ENCODE data around the gene BLID. TPM values are rescaled to one million over a fixed set of nuclear protein-coding genes. Genes with fewer than 3 reads are reported as not detected.

The BLID gene
- not detected for polyA plus RNA-seq (2013, experiment 1 of 2)
- not detected for polyA plus RNA-seq (2013, experiment 2 of 2)

GRCh38 chr11:122115524-122116379 is at the start of gene BLID:
BLID (minus strand) TSS chr11:122116215; CDS start chr11:122115922, 293 bp downstream.
- H3K27ac ChIP-seq (ENCODE audit: low read depth, low read length, severe bottlenecking): no peak within 1 kb of the TSS
- 68 to 73% methylated on average over 7 to 8 of the region's 11 CpGs for WGBS, 2 experiments (ENCODE audit: insufficient coverage in 2 of 2)

GRCh38 chr11:122163053-122163819 is 47.2 kb upstream of the BLID start:
- H3K36me3 ChIP-seq (ENCODE audit: control insufficient read depth, insufficient read depth, low read length): no peaks in the 10 kb centered on the region
- H3K4me3 ChIP-seq (ENCODE audit: extremely low read depth, insufficient read depth, low read length, poor library complexity, severe bottlenecking): no peak overlapping the region
- no peaks in the 10 kb centered on the region for H3K9me3 ChIP-seq (ENCODE audit: control insufficient read depth, low read length)
- H3K4me1 ChIP-seq (ENCODE audit: control insufficient read depth, insufficient read depth, low read length, poor library complexity, severe bottlenecking): peaks cover 12% of the 10 kb centered on the region
- WGBS, 2 experiments (ENCODE audit: insufficient coverage in 2 of 2): no CpG with 5 or more reads among the region's 3 CpGs
- no peak overlapping the region for H3K27ac ChIP-seq (ENCODE audit: low read depth, low read length, severe bottlenecking)

More at GRCh38 chr11:122115524-122116379, at the start of gene BLID:
- Histone ChIP-seq H3K4me3 (ENCODE audit: extremely low read depth, insufficient read depth, low read length, poor library complexity, severe bottlenecking) (no peak within 1 kb of the TSS), H3K36me3 (ENCODE audit: control insufficient read depth, insufficient read depth, low read length) (no peaks in the 10 kb centered on the region), H3K4me1 (ENCODE audit: control insufficient read depth, insufficient read depth, low read length, poor library complexity, severe bottlenecking) (peaks cover 3% of the 10 kb centered on the region), H3K9me3 (ENCODE audit: control insufficient read depth, low read length) (no peaks in the 10 kb centered on the region)

- no peak overlapping the region for H3K27ac ChIP-seq (ENCODE audit: low read depth, low read length, severe bottlenecking)
- H3K4me3 ChIP-seq (ENCODE audit: extremely low read depth, insufficient read depth, low read length, poor library complexity, severe bottlenecking): no peak overlapping the region
- no peaks in the 10 kb centered on the region for H3K9me3 ChIP-seq (ENCODE audit: control insufficient read depth, low read length)
- H3K36me3 ChIP-seq (ENCODE audit: control insufficient read depth, insufficient read depth, low read length): no peaks in the 10 kb centered on the region
- peaks cover 12% of the 10 kb centered on the region for H3K4me1 ChIP-seq (ENCODE audit: control insufficient read depth, insufficient read depth, low read length, poor library complexity, severe bottlenecking)
- WGBS, 2 experiments (ENCODE audit: insufficient coverage in 2 of 2): 89% methylated on average over 2 of the region's 2 CpGs; no CpG with 5 or more reads in 1 of the 2 experiments
Measured at GRCh38 chr11:122162095-122162494, 46.1 kb upstream of the BLID start.

GRCh38 chr11:122160841-122161590 is 45.0 kb upstream of the BLID start:
- Histone ChIP-seq H3K4me1 (ENCODE audit: control insufficient read depth, insufficient read depth, low read length, poor library complexity, severe bottlenecking) (peaks cover 12% of the 10 kb centered on the region), H3K9me3 (ENCODE audit: control insufficient read depth, low read length) (no peaks in the 10 kb centered on the region), H3K4me3 (ENCODE audit: extremely low read depth, insufficient read depth, low read length, poor library complexity, severe bottlenecking) (no peak overlapping the region), H3K36me3 (ENCODE audit: control insufficient read depth, insufficient read depth, low read length) (peaks cover 2% of the 10 kb centered on the region), H3K27ac (ENCODE audit: low read depth, low read length, severe bottlenecking) (no peak overlapping the region)
- WGBS, 2 experiments (ENCODE audit: insufficient coverage in 2 of 2): 98 to 100% methylated on average over 2 to 4 of the region's 6 CpGs

- WGBS, 2 experiments (ENCODE audit: insufficient coverage in 2 of 2): 67 to 100% methylated on average over 1 of the region's 2 CpGs
- no peak overlapping the region for H3K27ac ChIP-seq (ENCODE audit: low read depth, low read length, severe bottlenecking)
- peaks cover 9% of the 10 kb centered on the region for H3K4me1 ChIP-seq (ENCODE audit: control insufficient read depth, insufficient read depth, low read length, poor library complexity, severe bottlenecking)
Measured at GRCh38 chr11:122159861-122160260, 43.8 kb upstream of the BLID start.

GRCh38 chr11:122159173-122159721 is 43.2 kb upstream of the BLID start:
- peaks cover 8% of the 10 kb centered on the region for H3K36me3 ChIP-seq (ENCODE audit: control insufficient read depth, insufficient read depth, low read length)
- 89 to 90% methylated on average over 7 to 9 of the region's 12 CpGs for WGBS, 2 experiments (ENCODE audit: insufficient coverage in 2 of 2)
- H3K4me3 ChIP-seq (ENCODE audit: extremely low read depth, insufficient read depth, low read length, poor library complexity, severe bottlenecking): no peak overlapping the region
- H3K9me3 ChIP-seq (ENCODE audit: control insufficient read depth, low read length): no peaks in the 10 kb centered on the region
- no peak overlapping the region for H3K27ac ChIP-seq (ENCODE audit: low read depth, low read length, severe bottlenecking)
- peaks cover 9% of the 10 kb centered on the region for H3K4me1 ChIP-seq (ENCODE audit: control insufficient read depth, insufficient read depth, low read length, poor library complexity, severe bottlenecking)

More at GRCh38 chr11:122159861-122160260, 43.8 kb upstream of the BLID start:
- Histone ChIP-seq H3K4me3 (ENCODE audit: extremely low read depth, insufficient read depth, low read length, poor library complexity, severe bottlenecking) (no peak overlapping the region), H3K36me3 (ENCODE audit: control insufficient read depth, insufficient read depth, low read length) (peaks cover 4% of the 10 kb centered on the region), H3K9me3 (ENCODE audit: control insufficient read depth, low read length) (no peaks in the 10 kb centered on the region)

- WGBS, 2 experiments (ENCODE audit: insufficient coverage in 2 of 2): 100% methylated on average over 1 of the region's 4 CpGs; no CpG with 5 or more reads in 1 of the 2 experiments
- Histone ChIP-seq H3K36me3 (ENCODE audit: control insufficient read depth, insufficient read depth, low read length) (peaks cover 11% of the 10 kb centered on the region), H3K4me1 (ENCODE audit: control insufficient read depth, insufficient read depth, low read length, poor library complexity, severe bottlenecking) (peaks cover 9% of the 10 kb centered on the region), H3K9me3 (ENCODE audit: control insufficient read depth, low read length) (no peaks in the 10 kb centered on the region), H3K27ac (ENCODE audit: low read depth, low read length, severe bottlenecking) (no peak overlapping the region), H3K4me3 (ENCODE audit: extremely low read depth, insufficient read depth, low read length, poor library complexity, severe bottlenecking) (no peak overlapping the region)
Measured at GRCh38 chr11:122158171-122158570, 42.2 kb upstream of the BLID start.

- no peak overlapping the region for H3K27ac ChIP-seq (ENCODE audit: low read depth, low read length, severe bottlenecking)
- no peaks in the 10 kb centered on the region for H3K9me3 ChIP-seq (ENCODE audit: control insufficient read depth, low read length)
- WGBS, 2 experiments (ENCODE audit: insufficient coverage in 2 of 2): no CpG with 5 or more reads among the region's 4 CpGs
- H3K4me1 ChIP-seq (ENCODE audit: control insufficient read depth, insufficient read depth, low read length, poor library complexity, severe bottlenecking): peaks cover 9% of the 10 kb centered on the region
- peaks cover 11% of the 10 kb centered on the region for H3K36me3 ChIP-seq (ENCODE audit: control insufficient read depth, insufficient read depth, low read length)
- H3K4me3 ChIP-seq (ENCODE audit: extremely low read depth, insufficient read depth, low read length, poor library complexity, severe bottlenecking): no peak overlapping the region
Measured at GRCh38 chr11:122157653-122158161, 41.7 kb upstream of the BLID start.

GRCh38 chr11:122156940-122157382 is 40.9 kb upstream of the BLID start:
- H3K36me3 ChIP-seq (ENCODE audit: control insufficient read depth, insufficient read depth, low read length): peaks cover 11% of the 10 kb centered on the region
- WGBS, 2 experiments (ENCODE audit: insufficient coverage in 2 of 2): 89 to 97% methylated on average over 5 of the region's 7 CpGs
- H3K27ac ChIP-seq (ENCODE audit: low read depth, low read length, severe bottlenecking): no peak overlapping the region
- H3K4me1 ChIP-seq (ENCODE audit: control insufficient read depth, insufficient read depth, low read length, poor library complexity, severe bottlenecking): peaks cover 9% of the 10 kb centered on the region
- no peak overlapping the region for H3K4me3 ChIP-seq (ENCODE audit: extremely low read depth, insufficient read depth, low read length, poor library complexity, severe bottlenecking)
- no peaks in the 10 kb centered on the region for H3K9me3 ChIP-seq (ENCODE audit: control insufficient read depth, low read length)

All from mesodermal cell (in vitro differentiated cells).